ENCODE measurements around the gene MSMB.
"Not testable (repeated sequence)": the region's sequence is repeated elsewhere in the genome, so short reads cannot be mapped to it uniquely, and the experiment has no call there.

MSMB gene

DNA sequence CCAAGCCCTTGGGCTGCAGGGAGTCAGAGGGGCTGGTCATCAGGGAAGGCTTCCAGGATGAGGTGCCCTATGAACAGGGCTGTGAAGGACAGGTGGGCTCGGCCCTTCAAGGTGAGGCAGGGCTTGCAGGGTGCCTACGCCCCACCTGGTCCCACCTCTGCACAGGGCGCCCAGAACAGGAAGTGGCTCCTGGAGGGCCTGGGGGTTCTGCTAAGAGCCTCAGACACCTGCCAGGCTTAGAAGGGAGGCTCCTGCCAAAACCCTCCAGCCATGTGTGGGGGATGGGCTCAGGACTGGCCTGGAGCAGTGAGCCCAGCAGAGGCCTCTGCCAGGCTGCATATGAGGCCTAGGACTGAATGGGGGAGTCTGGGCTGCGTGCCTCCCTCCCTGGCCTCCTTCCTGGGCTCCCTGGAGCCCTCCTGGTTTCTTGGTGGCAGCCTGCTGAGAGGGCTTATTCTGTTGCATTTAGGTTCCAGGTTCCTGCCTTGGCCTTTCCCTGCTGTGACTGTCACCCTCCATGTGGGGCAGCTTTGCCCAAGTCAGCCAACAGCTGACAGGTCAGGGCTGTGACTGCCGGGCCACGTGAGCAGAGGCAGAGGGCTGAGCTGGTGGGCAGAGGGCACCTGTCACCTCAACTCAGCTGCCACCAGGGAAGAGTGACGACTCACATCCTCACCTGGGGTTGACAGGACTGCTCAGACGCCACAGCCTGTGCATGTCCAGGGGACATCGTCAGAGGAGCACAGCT is 45.2 kb upstream of the MSMB start:
- TF ChIP-seq, protein P1, sequence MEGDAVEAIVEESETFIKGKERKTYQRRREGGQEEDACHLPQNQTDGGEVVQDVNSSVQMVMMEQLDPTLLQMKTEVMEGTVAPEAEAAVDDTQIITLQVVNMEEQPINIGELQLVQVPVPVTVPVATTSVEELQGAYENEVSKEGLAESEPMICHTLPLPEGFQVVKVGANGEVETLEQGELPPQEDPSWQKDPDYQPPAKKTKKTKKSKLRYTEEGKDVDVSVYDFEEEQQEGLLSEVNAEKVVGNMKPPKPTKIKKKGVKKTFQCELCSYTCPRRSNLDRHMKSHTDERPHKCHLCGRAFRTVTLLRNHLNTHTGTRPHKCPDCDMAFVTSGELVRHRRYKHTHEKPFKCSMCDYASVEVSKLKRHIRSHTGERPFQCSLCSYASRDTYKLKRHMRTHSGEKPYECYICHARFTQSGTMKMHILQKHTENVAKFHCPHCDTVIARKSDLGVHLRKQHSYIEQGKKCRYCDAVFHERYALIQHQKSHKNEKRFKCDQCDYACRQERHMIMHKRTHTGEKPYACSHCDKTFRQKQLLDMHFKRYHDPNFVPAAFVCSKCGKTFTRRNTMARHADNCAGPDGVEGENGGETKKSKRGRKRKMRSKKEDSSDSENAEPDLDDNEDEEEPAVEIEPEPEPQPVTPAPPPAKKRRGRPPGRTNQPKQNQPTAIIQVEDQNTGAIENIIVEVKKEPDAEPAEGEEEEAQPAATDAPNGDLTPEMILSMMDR (IDR thresholded peaks at IDR 0.05; ENCODE audit: low read depth, low read length, missing control alignments), result no peak
- no peak overlapping the region for H3K4me3 ChIP-seq (ENCODE audit: low read depth, low read length)
- no peak for DNase-seq (ENCODE audit: low read depth)

DNA sequence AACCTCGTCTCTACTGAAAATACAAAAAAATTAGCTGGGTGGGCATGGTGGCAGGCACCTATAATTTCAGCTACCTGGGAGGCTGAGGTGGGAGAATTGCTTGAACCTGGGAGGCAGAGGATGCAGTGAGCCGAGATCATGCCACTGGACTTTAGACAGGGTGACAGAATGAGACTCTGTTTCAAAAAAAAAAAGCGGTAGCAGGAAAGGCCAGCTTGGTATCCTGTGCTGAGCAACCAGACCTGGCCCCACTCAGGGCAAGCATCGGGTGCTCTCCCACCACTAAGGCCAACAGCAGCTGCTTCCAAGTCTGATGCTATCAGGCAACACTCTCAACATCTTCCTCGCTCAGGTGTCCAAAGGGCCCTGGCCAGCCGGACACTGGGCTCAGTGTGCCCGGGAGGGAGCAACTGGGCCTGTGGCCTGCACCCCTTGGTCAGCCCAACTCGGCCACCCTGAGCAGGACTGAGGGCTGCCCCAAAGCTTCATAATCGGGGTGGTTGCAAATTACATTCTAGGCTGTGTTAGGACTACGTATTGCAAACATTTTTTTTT is 44.3 kb upstream of the MSMB start:
- H3K4me3 ChIP-seq (ENCODE audit: low read depth, low read length), result no peak overlapping the region
- TF ChIP-seq, protein P1 (IDR thresholded peaks at IDR 0.05; ENCODE audit: low read depth, low read length, missing control alignments), result no peak
- no peak for DNase-seq (ENCODE audit: low read depth)

DNA sequence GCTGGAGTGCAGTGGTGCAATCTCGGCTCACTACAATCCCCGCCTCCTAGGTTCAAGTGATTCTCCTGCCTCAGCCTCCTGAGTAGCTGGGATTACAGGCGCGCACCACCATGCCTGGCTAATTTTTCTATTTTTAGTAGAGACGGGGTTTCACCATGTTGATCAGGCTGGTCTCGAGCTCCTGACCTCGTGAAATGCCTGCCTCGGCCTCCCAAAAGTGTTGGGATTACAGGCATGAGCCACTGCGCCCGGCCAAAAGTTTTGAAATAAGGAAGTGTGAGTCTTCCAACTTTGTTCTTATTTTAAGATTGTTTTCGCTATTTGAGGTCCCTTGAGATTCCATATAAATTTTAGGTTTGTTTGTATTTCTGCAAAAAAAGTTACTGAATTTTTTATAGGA is 41.3 kb upstream of the MSMB start:
- DNase-seq (ENCODE audit: low read depth); H3K4me3 ChIP-seq (ENCODE audit: low read depth, low read length): not testable (repeated sequence)

DNA sequence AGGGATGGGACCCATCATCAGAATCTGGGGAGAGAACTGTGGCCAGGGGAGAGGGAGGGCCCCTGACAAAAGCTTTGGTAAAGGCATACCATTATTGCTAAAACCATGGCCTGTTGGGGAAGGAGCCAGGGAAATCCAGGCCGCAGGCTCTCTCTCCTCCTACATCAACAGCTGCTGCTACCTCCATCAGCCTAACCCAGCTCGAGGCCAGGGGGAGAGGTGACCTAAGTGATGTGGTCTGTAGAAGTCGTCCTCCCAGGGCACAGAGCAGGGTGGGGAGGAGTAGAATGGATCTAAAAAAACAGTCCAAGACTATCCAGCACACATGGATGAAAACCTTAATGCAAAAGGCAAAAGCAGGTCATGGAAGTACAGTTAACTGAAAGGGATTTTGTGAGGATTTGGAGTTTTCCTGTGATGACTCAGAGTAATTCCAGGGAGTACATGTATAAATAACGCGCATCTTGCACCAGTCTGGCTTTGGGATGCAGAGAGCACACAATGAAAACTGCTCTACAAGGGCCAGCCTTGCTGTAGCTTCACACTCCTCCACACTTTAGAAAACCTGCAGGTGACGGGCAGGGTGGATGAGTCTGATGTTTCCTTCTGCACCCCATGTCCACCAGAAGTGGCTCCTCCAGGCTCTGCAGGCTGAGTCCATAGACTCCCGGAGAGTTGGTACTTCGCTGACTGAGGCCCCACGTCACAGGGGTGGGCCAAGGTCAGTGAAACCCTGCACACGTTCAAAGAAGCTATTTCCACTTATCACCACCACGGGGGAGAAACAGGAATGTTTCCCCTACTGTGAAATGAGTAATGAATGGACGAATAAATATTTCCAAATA is 38.5 kb upstream of the MSMB start:
- no peak for DNase-seq (ENCODE audit: low read depth)
- no peak overlapping the region for H3K4me3 ChIP-seq (ENCODE audit: low read depth, low read length)
- TF ChIP-seq, protein P1 (IDR thresholded peaks at IDR 0.05; ENCODE audit: low read depth, low read length, missing control alignments), result no peak

DNA sequence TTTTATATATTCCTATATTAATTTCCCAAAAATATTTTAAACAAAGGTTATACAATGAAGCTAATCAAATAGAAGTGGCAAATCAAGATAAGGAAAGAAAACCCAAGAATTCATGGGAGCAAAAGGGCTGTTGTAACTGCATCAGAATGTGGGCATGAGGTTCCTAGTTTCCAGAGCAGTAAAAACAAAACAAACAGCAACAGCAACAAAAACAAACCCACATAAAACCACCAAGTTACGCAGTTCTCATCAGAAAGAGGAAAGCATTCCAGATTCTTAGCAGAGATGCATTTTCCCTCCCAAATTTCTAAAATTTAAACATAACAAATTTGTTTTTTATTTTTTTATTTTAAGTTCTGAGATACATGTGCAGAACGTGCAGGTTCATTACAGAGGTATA is 34.8 kb upstream of the MSMB start:
- no peak overlapping the region for H3K4me3 ChIP-seq (ENCODE audit: low read depth, low read length)
- TF ChIP-seq, protein P1 (IDR thresholded peaks at IDR 0.05; ENCODE audit: low read depth, low read length, missing control alignments), result no peak
- no peak for DNase-seq (ENCODE audit: low read depth)

DNA sequence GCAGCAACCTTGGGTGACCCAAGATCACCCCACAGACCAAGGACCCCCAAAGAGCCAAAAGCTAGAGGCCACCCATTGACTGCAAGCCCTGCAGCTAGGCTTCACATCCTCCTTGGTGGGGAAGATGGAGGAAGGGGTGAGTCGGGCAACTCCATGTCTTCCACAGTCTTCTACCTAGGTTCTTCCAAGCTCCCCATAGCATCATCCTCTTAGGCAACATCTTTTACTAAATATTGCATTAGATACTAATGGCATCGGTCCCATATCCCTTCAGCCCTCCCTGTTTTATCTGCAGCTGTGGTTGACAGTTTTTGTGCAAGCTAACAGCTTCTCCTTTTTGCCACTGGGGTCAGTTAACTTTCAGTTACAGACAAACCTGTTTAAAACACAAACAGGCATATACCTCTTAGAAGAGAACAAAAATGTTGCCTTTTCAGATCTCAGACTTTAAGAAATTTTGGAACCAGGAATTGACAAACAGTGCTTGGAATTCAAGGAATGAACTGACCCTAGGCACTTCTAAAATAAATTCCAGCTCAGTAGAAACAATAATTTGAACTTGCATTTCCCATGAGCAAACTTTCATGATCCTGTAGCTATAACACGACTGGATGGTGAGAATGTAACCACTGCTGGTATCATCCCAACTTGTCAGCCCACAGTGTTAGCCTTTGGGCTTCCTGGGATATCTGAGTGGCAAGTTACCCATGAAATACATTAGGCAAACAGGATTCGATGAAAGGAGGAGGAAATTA is 33.9 kb upstream of the MSMB start:
- TF ChIP-seq, protein P1 (IDR thresholded peaks at IDR 0.05; ENCODE audit: low read depth, low read length, missing control alignments), result no peak
- no peak overlapping the region for H3K4me3 ChIP-seq (ENCODE audit: low read depth, low read length)
- no peak for DNase-seq (ENCODE audit: low read depth)
